ENCODE data around the gene SDK2. TPM values are rescaled to one million over a fixed set of nuclear protein-coding genes. Genes with fewer than 3 reads are reported as not detected.

The SDK2 gene
- polyA plus RNA-seq, 1 donor from 2014 or later, result 3.3 TPM

GRCh38 chr17:73633736-73634135 lies 10.5 kb downstream of the SDK2 start:
- Mint-ChIP-seq H3K36me3 (peaks cover 8% of the 10 kb centered on the region), H3K27ac (no peak overlapping the region), H3K9me3 (no peaks in the 10 kb centered on the region), H3K27me3 (no peaks in the 10 kb centered on the region), H3K4me1 (peaks cover 5 to 15% (median 11%) of the 10 kb centered on the region in 3 donors), H3K4me3 (peak overlapping the region in 1 of 4 donors; percentile 63)

GRCh38 chr17:73632513-73632912 lies 11.7 kb downstream of the SDK2 start:
- Mint-ChIP-seq H3K27me3 (no peaks in the 10 kb centered on the region), H3K27ac (peak overlapping the region in 2 of 3 donors; percentile 41 to 91), H3K4me1 (peaks cover 5 to 14% (median 8%) of the 10 kb centered on the region in 3 donors), H3K36me3 (peaks cover 2% of the 10 kb centered on the region), H3K4me3 (no peak overlapping the region), H3K9me3 (no peaks in the 10 kb centered on the region)

- Mint-ChIP-seq H3K9me3 (no peaks in the 10 kb centered on the region), H3K4me3 (no peak overlapping the region), H3K27me3 (no peaks in the 10 kb centered on the region), H3K27ac (no peak overlapping the region), H3K36me3 (peaks cover 2% of the 10 kb centered on the region), H3K4me1 (peaks cover 10 to 14% (median 10%) of the 10 kb centered on the region in 3 donors)
These were observed 13.2 kb downstream of the SDK2 start for GRCh38 chr17:73630965-73631595.

GRCh38 chr17:73630531-73630930 lies 13.7 kb downstream of the SDK2 start:
- Mint-ChIP-seq H3K27me3 (no peaks in the 10 kb centered on the region), H3K9me3 (no peaks in the 10 kb centered on the region), H3K4me3 (no peak overlapping the region), H3K4me1 (peaks cover 8 to 12% (median 10%) of the 10 kb centered on the region in 3 donors), H3K36me3 (peaks cover 2% of the 10 kb centered on the region), H3K27ac (no peak overlapping the region)

- no peaks in the 10 kb centered on the region for H3K9me3 Mint-ChIP-seq
- H3K36me3 Mint-ChIP-seq, result no peaks in the 10 kb centered on the region
- no peak overlapping the region for H3K27ac Mint-ChIP-seq
- no peak overlapping the region for H3K4me3 Mint-ChIP-seq
- H3K27me3 Mint-ChIP-seq, result no peaks in the 10 kb centered on the region
- H3K4me1 Mint-ChIP-seq, result peaks cover 8 to 11% (median 10%) of the 10 kb centered on the region in 3 donors
These were observed 15.3 kb downstream of the SDK2 start for GRCh38 chr17:73628642-73629552.

- Mint-ChIP-seq H3K4me1 (peaks cover 3 to 13% (median 12%) of the 10 kb centered on the region in 3 donors), H3K27ac (no peak overlapping the region), H3K4me3 (no peak overlapping the region), H3K27me3 (no peaks in the 10 kb centered on the region), H3K36me3 (peaks cover 4% of the 10 kb centered on the region), H3K9me3 (no peaks in the 10 kb centered on the region)
These were observed 18.1 kb downstream of the SDK2 start for GRCh38 chr17:73625991-73626673.

GRCh38 chr17:73625006-73625405 lies 19.2 kb downstream of the SDK2 start:
- H3K36me3 Mint-ChIP-seq, result peaks cover 4% of the 10 kb centered on the region
- no peak overlapping the region for H3K27ac Mint-ChIP-seq
- H3K9me3 Mint-ChIP-seq, result no peaks in the 10 kb centered on the region
- H3K4me1 Mint-ChIP-seq, result peaks cover 10 to 24% (median 24%) of the 10 kb centered on the region in 3 donors
- no peaks in the 10 kb centered on the region for H3K27me3 Mint-ChIP-seq
- H3K4me3 Mint-ChIP-seq, result no peak overlapping the region

GRCh38 chr17:73624496-73624988 lies 19.7 kb downstream of the SDK2 start:
- H3K4me1 Mint-ChIP-seq, result peaks cover 10 to 25% (median 22%) of the 10 kb centered on the region in 3 donors
- peak overlapping the region in 1 of 3 donors; percentile 80 for H3K27ac Mint-ChIP-seq
- peaks cover 4% of the 10 kb centered on the region for H3K36me3 Mint-ChIP-seq
- no peak overlapping the region for H3K4me3 Mint-ChIP-seq
- no peaks in the 10 kb centered on the region for H3K27me3 Mint-ChIP-seq
- peaks cover 0 to under 1% (median under 1%) of the 10 kb centered on the region in 3 donors for H3K9me3 Mint-ChIP-seq

GRCh38 chr17:73623818-73624217 lies 20.4 kb downstream of the SDK2 start:
- H3K36me3 Mint-ChIP-seq, result peaks cover 4% of the 10 kb centered on the region
- H3K27ac Mint-ChIP-seq, result peak overlapping the region in 1 of 3 donors; percentile 80
- no peaks in the 10 kb centered on the region for H3K27me3 Mint-ChIP-seq
- H3K4me1 Mint-ChIP-seq, result peaks cover 10 to 29% (median 21%) of the 10 kb centered on the region in 3 donors
- H3K9me3 Mint-ChIP-seq, result peaks cover 0 to 7% (median 6%) of the 10 kb centered on the region in 3 donors
- peak overlapping the region in 1 of 4 donors; percentile 66 for H3K4me3 Mint-ChIP-seq

- peaks cover 8 to 29% (median 21%) of the 10 kb centered on the region in 3 donors for H3K4me1 Mint-ChIP-seq
- H3K27me3 Mint-ChIP-seq, result no peaks in the 10 kb centered on the region
- H3K4me3 Mint-ChIP-seq, result no peak overlapping the region
- H3K27ac Mint-ChIP-seq, result peak overlapping the region in 1 of 3 donors; percentile 80
- H3K9me3 Mint-ChIP-seq, result peaks cover 0 to 7% (median 6%) of the 10 kb centered on the region in 3 donors
- H3K36me3 Mint-ChIP-seq, result peaks cover 4% of the 10 kb centered on the region
These were observed 21.0 kb downstream of the SDK2 start for GRCh38 chr17:73623247-73623646.

GRCh38 chr17:73622381-73622780 lies 21.9 kb downstream of the SDK2 start:
- Mint-ChIP-seq H3K4me3 (no peak overlapping the region), H3K27me3 (no peaks in the 10 kb centered on the region), H3K36me3 (peaks cover 4% of the 10 kb centered on the region), H3K4me1 (peaks cover 8 to 29% (median 21%) of the 10 kb centered on the region in 3 donors), H3K9me3 (peaks cover 0 to 7% (median 6%) of the 10 kb centered on the region in 3 donors), H3K27ac (no peak overlapping the region)

GRCh38 chr17:73621685-73622084 lies 22.6 kb downstream of the SDK2 start:
- H3K9me3 Mint-ChIP-seq, result peaks cover 0 to 7% (median 6%) of the 10 kb centered on the region in 3 donors
- peak overlapping the region in 1 of 3 donors; percentile 80 for H3K27ac Mint-ChIP-seq
- no peak overlapping the region for H3K4me3 Mint-ChIP-seq
- H3K36me3 Mint-ChIP-seq, result peaks cover 4% of the 10 kb centered on the region
- H3K4me1 Mint-ChIP-seq, result peaks cover 8 to 24% (median 21%) of the 10 kb centered on the region in 3 donors
- no peaks in the 10 kb centered on the region for H3K27me3 Mint-ChIP-seq

- H3K9me3 Mint-ChIP-seq, result peaks cover 0 to 7% (median 6%) of the 10 kb centered on the region in 3 donors
- peaks cover 4% of the 10 kb centered on the region for H3K36me3 Mint-ChIP-seq
- no peak overlapping the region for H3K4me3 Mint-ChIP-seq
- peaks cover 2% of the 10 kb centered on the region for H3K27me3 Mint-ChIP-seq
- no peak overlapping the region for H3K27ac Mint-ChIP-seq
- peaks cover 11 to 29% (median 24%) of the 10 kb centered on the region in 3 donors for H3K4me1 Mint-ChIP-seq
These were observed 23.8 kb downstream of the SDK2 start for GRCh38 chr17:73620414-73620813.

GRCh38 chr17:73617501-73617900 lies 26.7 kb downstream of the SDK2 start:
- no peak overlapping the region for H3K27ac Mint-ChIP-seq
- H3K9me3 Mint-ChIP-seq, result peaks cover 0 to 7% (median 6%) of the 10 kb centered on the region in 3 donors
- peaks cover 15 to 25% (median 19%) of the 10 kb centered on the region in 3 donors for H3K4me1 Mint-ChIP-seq
- H3K4me3 Mint-ChIP-seq, result no peak overlapping the region
- peaks cover 1% of the 10 kb centered on the region for H3K36me3 Mint-ChIP-seq
- peaks cover 2% of the 10 kb centered on the region for H3K27me3 Mint-ChIP-seq
